Esophagus muscularis mucosa (tissue), 4 donors: ENCODE results near the gene WASF2.

Experiments
- CTCF ChIP-seq, 3 experiments: fragments of 200-600 bp in 2 of 3; fragments of 450-650 bp in 1 of 3; sonication (generic) in 2 of 3; IDR thresholded peaks; one replicate each; pipeline ENCODE4 v1.5.1; 2017 to 2019; ENCODE audit warnings: antibody characterized with exemption in 3 of 3, mild to moderate bottlenecking in 2 of 3, moderate library complexity in 1 of 3
- EP300 ChIP-seq: sonication (generic); formaldehyde crosslinking; IDR thresholded peaks from one replicate; pipeline ENCODE4 v1.6.1; 2017; ENCODE audit warnings: antibody characterized with exemption
- POLR2A ChIP-seq: fragments of 450-650 bp; IDR thresholded peaks from one replicate; pipeline ENCODE4 v1.6.1; 2017; ENCODE audit warnings: antibody characterized with exemption, moderate library complexity, mild to moderate bottlenecking, low read depth

- TF ChIP-seq CTCF (IDR thresholded peaks at IDR 0.05), result no peak
- TF ChIP-seq EP300, result no peak
- no peak for TF ChIP-seq POLR2A
Observed at GRCh38 chr1:27418326-27419185, 71.4 kb downstream of the WASF2 start.
